ENCODE results near the gene DAD1. TPM values are rescaled to one million over a fixed set of nuclear protein-coding genes. Genes with fewer than 3 reads are reported as not detected.

Gene DAD1
- total RNA-seq, 1 experiment from 2014 or later: 258 TPM

GRCh38 chr14:22517117-22517720, 71.8 kb downstream of the DAD1 start:
- Histone ChIP-seq H3K79me2 (ENCODE audit: low read length) (no peaks in the 10 kb centered on the region), H3K9ac (ENCODE audit: low read length) (no peak overlapping the region), H3K4me2 (ENCODE audit: low read length) (no peak overlapping the region), H3F3A (ENCODE audit: low read length, unreplicated experiment) (no peaks in the 10 kb centered on the region), H2AFZ (ENCODE audit: low read length) (no peak overlapping the region), H3K27ac (ENCODE audit: low read length) (no peak overlapping the region), H3K9me2 (replicated peaks; ENCODE audit: low read length) (no peaks in the 10 kb centered on the region), H3K27me3 (ENCODE audit: low read length) (no peaks in the 10 kb centered on the region), H3K36me3 (ENCODE audit: low read depth, low read length) (no peaks in the 10 kb centered on the region), H4K20me1 (ENCODE audit: low read length) (no peaks in the 10 kb centered on the region), H3K4me3 (ENCODE audit: low read length) (no peak overlapping the region), H3K4me1 (ENCODE audit: insufficient read depth, low read length) (no peaks in the 10 kb centered on the region), H3K9me3 (ENCODE audit: low read length) (no peaks in the 10 kb centered on the region)
- TF ChIP-seq CTCF (conservative IDR thresholded peaks at IDR 0.05; ENCODE audit: low read depth, low read length) (no peak), EZH2phosphoT487 (IDR thresholded peaks at IDR 0.05; ENCODE audit: borderline replicate concordance, low read length) (no peak), EZH2 (IDR thresholded peaks at IDR 0.05; ENCODE audit: low read length, unreplicated experiment) (no peak)
- ATAC-seq: no peak
- CTCF ChIA-PET: no interaction called here
- no peak for DNase-seq
- intact Hi-C loops (cut with micrococcal nuclease): no loop called here
- BruUV-seq (replicated peaks): no TSS peak
- POLR2A ChIA-PET (ENCODE audit: unreplicated experiment): no interaction called here

- Histone ChIP-seq H3K4me1 (ENCODE audit: insufficient read depth, low read length) (no peaks in the 10 kb centered on the region), H2AFZ (ENCODE audit: low read length) (no peak overlapping the region), H3K9me2 (replicated peaks; ENCODE audit: low read length) (no peaks in the 10 kb centered on the region), H3K4me3 (ENCODE audit: low read length) (no peak overlapping the region), H3K9ac (ENCODE audit: low read length) (no peak overlapping the region), H3K36me3 (ENCODE audit: low read depth, low read length) (no peaks in the 10 kb centered on the region), H4K20me1 (ENCODE audit: low read length) (no peaks in the 10 kb centered on the region), H3K27ac (ENCODE audit: low read length) (no peak overlapping the region), H3F3A (ENCODE audit: low read length, unreplicated experiment) (no peaks in the 10 kb centered on the region), H3K79me2 (ENCODE audit: low read length) (no peaks in the 10 kb centered on the region), H3K27me3 (ENCODE audit: low read length) (no peaks in the 10 kb centered on the region), H3K4me2 (ENCODE audit: low read length) (no peak overlapping the region), H3K9me3 (ENCODE audit: low read length) (no peaks in the 10 kb centered on the region)
- ChIA-PET POLR2A (ENCODE audit: unreplicated experiment) (no interaction called here), CTCF (no interaction called here)
- BruUV-seq (replicated peaks): no TSS peak
- ATAC-seq (no peak), DNase-seq (no peak)
- intact Hi-C loops (cut with micrococcal nuclease): no loop called here
- no peak for TF ChIP-seq EZH2phosphoT487 (IDR thresholded peaks at IDR 0.05; ENCODE audit: borderline replicate concordance, low read length)
- TF ChIP-seq CTCF (conservative IDR thresholded peaks at IDR 0.05; ENCODE audit: low read depth, low read length): no peak
- no peak for TF ChIP-seq EZH2 (IDR thresholded peaks at IDR 0.05; ENCODE audit: low read length, unreplicated experiment)
Measured at GRCh38 chr14:22515929-22516328, 73.1 kb downstream of the DAD1 start.

Other genes starting within 250 kb of the DAD1 start
- 9.1 and 9.6 TPM in 2 replicates for gene ABHD4, start 9.1 kb upstream of the DAD1 start, total RNA-seq (2014; rRNA removed)
- gene OR6J1, start 55.1 kb upstream of the DAD1 start, total RNA-seq (2014; rRNA removed): not detected in 2 replicates
- 126 and 146 TPM in 2 replicates for gene OXA1L, start 177.5 kb upstream of the DAD1 start, total RNA-seq (2014; rRNA removed)
- not detected in 2 replicates for gene SLC7A7, start 226.2 kb upstream of the DAD1 start, total RNA-seq (2014; rRNA removed)
- gene MRPL52, start 240.7 kb upstream of the DAD1 start, total RNA-seq (2014; rRNA removed): 114 and 180 TPM in 2 replicates
- gene MMP14, start 247.4 kb upstream of the DAD1 start, total RNA-seq (2014; rRNA removed): 80.4 and 85.0 TPM in 2 replicates